ENCODE measurements around the gene AQP2. TPM values are rescaled to one million over a fixed set of nuclear protein-coding genes. Genes with fewer than 3 reads are reported as not detected.
A peak's percentile ranks its signal among the peaks of the same experiment; 100 is the strongest.

The AQP2 gene
- total RNA-seq, 1 experiment from 2014 or later, result not detected

GRCh38 chr12:49968471-49968870 lies 17.9 kb downstream of the AQP2 start:
- BruUV-seq (replicated peaks), result no TSS peak
- POLR2A ChIA-PET, result no interaction called here
- H3K36me3 Mint-ChIP-seq (ENCODE audit: insufficient read depth, unreplicated experiment), result no peaks in the 10 kb centered on the region

DNA sequence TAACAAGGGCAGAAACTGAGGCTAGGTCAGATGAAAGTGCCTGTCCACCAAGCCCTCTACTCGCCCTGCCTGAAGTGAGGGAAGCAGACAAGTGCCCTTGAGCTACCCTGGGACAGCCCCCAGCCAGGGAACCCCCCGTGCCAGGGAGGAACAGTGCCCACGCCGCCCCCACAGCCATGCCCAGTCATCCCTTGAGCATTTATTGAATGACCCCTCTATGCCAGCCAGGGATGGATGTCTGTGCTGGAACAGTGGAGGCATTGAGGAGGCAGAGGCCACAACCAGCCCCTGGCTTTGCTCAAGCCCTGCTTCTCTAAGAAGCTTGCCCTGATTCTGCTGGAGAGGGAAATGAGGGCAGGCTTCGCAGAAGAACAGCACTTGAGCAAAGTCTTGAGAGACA lies 18.5 kb downstream of the AQP2 start:
- no peaks in the 10 kb centered on the region for H3K9me3 ChIP-seq
- H3K27ac Mint-ChIP-seq (ENCODE audit: unreplicated experiment), result no peak overlapping the region
- no TSS peak for BruUV-seq (replicated peaks)
- H3K36me3 ChIP-seq (ENCODE audit: control insufficient read depth, insufficient read depth, low read length), result no peaks in the 10 kb centered on the region
- intact Hi-C loops (cut with micrococcal nuclease; ENCODE audit: unreplicated experiment), result no loop called here
- no peaks in the 10 kb centered on the region for H3K27me3 Mint-ChIP-seq (ENCODE audit: insufficient read depth, unreplicated experiment)
- POLR2A ChIA-PET, result interaction anchor here (0.6 kb wide), 1 partner anchor 838 kb away, joined by 3 read pairs; the partner anchor contains the start of gene TUBA1B
- H3K36me3 Mint-ChIP-seq (ENCODE audit: insufficient read depth, unreplicated experiment), result no peaks in the 10 kb centered on the region
- CTCF ChIA-PET, result interaction anchor here (0.9 to 7.9 kb wide), 5 partner anchors 10 to 247 kb away, joined by 3 to 78 read pairs (median 3); no protein-coding TSS in a partner anchor
- no peak for TF ChIP-seq CTCF (IDR thresholded peaks at IDR 0.05; ENCODE audit: insufficient read depth in 1 of 2, low read depth in 1 of 2, low read length in 1 of 2, severe bottlenecking in 1 of 2, unreplicated experiment in 1 of 2)
- no peaks in the 10 kb centered on the region for H3K27me3 ChIP-seq (replicated peaks; ENCODE audit: control insufficient read depth, insufficient read depth, low read length)
- peaks cover 11% of the 10 kb centered on the region for H3K4me1 ChIP-seq
- H3K4me3 Mint-ChIP-seq (ENCODE audit: unreplicated experiment), result no peak overlapping the region
- no peak overlapping the region for H3K4me3 ChIP-seq (ENCODE audit: low read depth, low read length)
- H3K4me1 Mint-ChIP-seq (ENCODE audit: low read depth, unreplicated experiment), result no peaks in the 10 kb centered on the region
- DNase-seq, result peak in 1 of 2 experiments; percentile 27
- H3K9me3 Mint-ChIP-seq (ENCODE audit: unreplicated experiment), result no peaks in the 10 kb centered on the region

More at GRCh38 chr12:49968471-49968870, 17.9 kb downstream of the AQP2 start:
- H3K4me3 ChIP-seq (ENCODE audit: low read depth, low read length), result no peak overlapping the region
- no peaks in the 10 kb centered on the region for H3K36me3 ChIP-seq (ENCODE audit: control insufficient read depth, insufficient read depth, low read length)
- no peak for TF ChIP-seq CTCF (IDR thresholded peaks at IDR 0.05; ENCODE audit: insufficient read depth in 1 of 2, low read depth in 1 of 2, low read length in 1 of 2, severe bottlenecking in 1 of 2, unreplicated experiment in 1 of 2)
- CTCF ChIA-PET, result interaction anchor here (0.6 to 7.9 kb wide), 15 partner anchors 9 to 165 kb away, joined by 3 to 78 read pairs (median 9); partner anchors contain the start of gene NCKAP5L
- peak in 1 of 2 experiments; percentile 30 for DNase-seq
- H3K4me1 Mint-ChIP-seq (ENCODE audit: low read depth, unreplicated experiment), result no peaks in the 10 kb centered on the region
- H3K27me3 Mint-ChIP-seq (ENCODE audit: insufficient read depth, unreplicated experiment), result no peaks in the 10 kb centered on the region
- no peaks in the 10 kb centered on the region for H3K9me3 ChIP-seq
- H3K4me3 Mint-ChIP-seq (ENCODE audit: unreplicated experiment), result no peak overlapping the region
- no peak overlapping the region for H3K27ac Mint-ChIP-seq (ENCODE audit: unreplicated experiment)
- no peaks in the 10 kb centered on the region for H3K27me3 ChIP-seq (replicated peaks; ENCODE audit: control insufficient read depth, insufficient read depth, low read length)
- H3K9me3 Mint-ChIP-seq (ENCODE audit: unreplicated experiment), result no peaks in the 10 kb centered on the region
- H3K4me1 ChIP-seq, result peaks cover 13% of the 10 kb centered on the region
- intact Hi-C loops (cut with micrococcal nuclease; ENCODE audit: unreplicated experiment), result no loop called here

- POLR2A ChIA-PET, result interaction anchor here (0.6 kb wide), 1 partner anchor 838 kb away, joined by 3 read pairs; the partner anchor contains the start of gene TUBA1B
- Mint-ChIP-seq H3K27me3 (ENCODE audit: insufficient read depth, unreplicated experiment) (no peaks in the 10 kb centered on the region), H3K4me1 (ENCODE audit: low read depth, unreplicated experiment) (peaks cover 2% of the 10 kb centered on the region), H3K36me3 (ENCODE audit: insufficient read depth, unreplicated experiment) (no peaks in the 10 kb centered on the region), H3K9me3 (ENCODE audit: unreplicated experiment) (no peaks in the 10 kb centered on the region), H3K4me3 (ENCODE audit: unreplicated experiment) (no peak overlapping the region), H3K27ac (ENCODE audit: unreplicated experiment) (no peak overlapping the region)
- no peaks in the 10 kb centered on the region for H3K36me3 ChIP-seq (ENCODE audit: control insufficient read depth, insufficient read depth, low read length)
- no TSS peak for BruUV-seq (replicated peaks)
- DNase-seq, result no peak
- no peaks in the 10 kb centered on the region for H3K27me3 ChIP-seq (replicated peaks; ENCODE audit: control insufficient read depth, insufficient read depth, low read length)
- no peak overlapping the region for H3K4me3 ChIP-seq (ENCODE audit: low read depth, low read length)
- no peak for TF ChIP-seq CTCF (IDR thresholded peaks at IDR 0.05; ENCODE audit: insufficient read depth in 1 of 2, low read depth in 1 of 2, low read length in 1 of 2, severe bottlenecking in 1 of 2, unreplicated experiment in 1 of 2)
- intact Hi-C loops (cut with micrococcal nuclease; ENCODE audit: unreplicated experiment), result no loop called here
- CTCF ChIA-PET, result interaction anchor here (1.0 to 7.9 kb wide), 4 partner anchors 81 to 248 kb away, joined by 3 to 78 read pairs (median 3); no protein-coding TSS in a partner anchor
- peaks cover 11% of the 10 kb centered on the region for H3K4me1 ChIP-seq
- no peaks in the 10 kb centered on the region for H3K9me3 ChIP-seq
These were observed 19.3 kb downstream of the AQP2 start for GRCh38 chr12:49969651-49970429.
